HepG2 (cell line): ENCODE results near the gene ABCD1. TPM values are rescaled to one million over a fixed set of nuclear protein-coding genes. Genes with fewer than 3 reads are reported as not detected.

ENCODE experiments used
- AKAP8 ChIP-seq: sonication (generic); formaldehyde crosslinking; IDR thresholded peaks from 2 replicates; pipeline ENCODE4 v1.5.1; 2020; ENCODE audit warnings: mild to moderate bottlenecking, missing genetic modification reagents
- GFI1 ChIP-seq: sonication (generic); formaldehyde crosslinking; IDR thresholded peaks from 2 replicates; pipeline ENCODE4 v1.5.0; 2020; ENCODE audit warnings: missing genetic modification reagents, mild to moderate bottlenecking, borderline replicate concordance
- HNRNPUL1 ChIP-seq: fragments of 200-400 bp; formaldehyde crosslinking; IDR thresholded peaks from 2 replicates; pipeline ENCODE4 v1.6.1; 2017; ENCODE audit warnings: low read depth, mild to moderate bottlenecking, low read length, moderate library complexity
- HOXA5 ChIP-seq: sonication (generic); formaldehyde crosslinking; IDR thresholded peaks from 2 replicates; pipeline ENCODE4 v1.4.0; 2020; ENCODE audit warnings: missing genetic modification reagents
- MBD4 ChIP-seq: IDR thresholded peaks from 2 replicates; pipeline ENCODE4 v1.6.1; 2012; ENCODE audit warnings: low read length, inconsistent platforms, borderline replicate concordance
- NR1H2 ChIP-seq: sonication (generic); formaldehyde crosslinking; IDR thresholded peaks from 2 replicates; pipeline ENCODE4 v1.8.1; 2022; ENCODE audit warnings: low read depth, missing genetic modification reagents, borderline replicate concordance
- NR2F6 ChIP-seq, 2 experiments: IDR thresholded peaks; 2 replicates each; pipeline ENCODE4 v1.6.1; 2016; ENCODE audit warnings: antibody characterized with exemption in 1 of 2, mild to moderate bottlenecking in 1 of 2
- REPIN1 ChIP-seq: sonication (generic); formaldehyde crosslinking; IDR thresholded peaks from 2 replicates; pipeline ENCODE4 v1.8.0; 2022; ENCODE audit warnings: missing genetic modification reagents, low read depth, mild to moderate bottlenecking, borderline replicate concordance
- RORA ChIP-seq: sonication (generic); formaldehyde crosslinking; IDR thresholded peaks from 2 replicates; pipeline ENCODE4 v1.5.0; 2020; ENCODE audit warnings: mild to moderate bottlenecking, missing genetic modification reagents, moderate library complexity
- SAFB2 ChIP-seq: sonication (generic); formaldehyde crosslinking; IDR thresholded peaks from 2 replicates; pipeline ENCODE4 v1.5.1; 2020; ENCODE audit warnings: missing genetic modification reagents, low read depth, mild to moderate bottlenecking, borderline replicate concordance
- SALL2 ChIP-seq: sonication (generic); formaldehyde crosslinking; IDR thresholded peaks from 2 replicates; pipeline ENCODE4 v1.8.1; 2023; ENCODE audit warnings: mild to moderate bottlenecking, missing genetic modification reagents, inconsistent platforms
- SIX4 ChIP-seq: sonication (generic); formaldehyde crosslinking; IDR thresholded peaks from 2 replicates; pipeline ENCODE4 v1.4.0; 2020; ENCODE audit warnings: missing genetic modification reagents
- SMARCC2 ChIP-seq: fragments of 450-650 bp; IDR thresholded peaks from 2 replicates; pipeline ENCODE4 v1.6.1; 2017; ENCODE audit warnings: antibody characterized with exemption, mild to moderate bottlenecking
- TBX3 ChIP-seq: fragments of 450-650 bp; IDR thresholded peaks from 2 replicates; pipeline ENCODE4 v1.6.1; 2017; ENCODE audit warnings: antibody characterized with exemption, mild to moderate bottlenecking, inconsistent platforms, borderline replicate concordance
- ZMAT3 ChIP-seq: sonication (generic); formaldehyde crosslinking; conservative IDR thresholded peaks from 2 replicates; pipeline ENCODE4 v1.7.0; 2021; ENCODE audit warnings: missing genetic modification reagents
- ZNF260 ChIP-seq: sonication (generic); formaldehyde crosslinking; IDR thresholded peaks from 2 replicates; pipeline ENCODE4 v1.4.0; 2020; ENCODE audit warnings: missing genetic modification reagents, low read depth, mild to moderate bottlenecking, borderline replicate concordance
- ZNF431 ChIP-seq: sonication (generic); formaldehyde crosslinking; IDR thresholded peaks from 2 replicates; pipeline ENCODE4 v1.9.0; 2022; ENCODE audit warnings: missing genetic modification reagents, low read depth, mild to moderate bottlenecking, borderline replicate concordance
- ZNF891 ChIP-seq: sonication (generic); formaldehyde crosslinking; IDR thresholded peaks from 2 replicates; pipeline ENCODE4 v1.5.0; 2020; ENCODE audit warnings: mild to moderate bottlenecking, missing genetic modification reagents
- polyA plus RNA-seq, 8 experiments: library from polyadenylated mRNA; depleted of rRNA in 3 of 8; stranded (reverse) in 7 of 8; unstranded in 1 of 8; fragments of >200 nt; fragmentation: Illumina TruSeq in 4 of 8; extraction: Trizol in 4 of 8; gene quantifications; 2 replicates each; pipeline versions ENCODE4 v1.2.1 to v1.2.3, GENCODE V29; 2011 to 2016; ENCODE audit warnings: low read depth in 4 of 8, missing spikeins in 1 of 8, mixed read lengths in 1 of 8; ENCODE audit not compliant: insufficient read depth in 1 of 8
- total RNA-seq, 5 experiments: library from RNA; depleted of rRNA; stranded (reverse); fragments of >200 nt; fragmentation: Illumina TruSeq; extraction: Trizol; gene quantifications; 2 replicates each; pipeline ENCODE4 v1.2.3, GENCODE V29; 2016; ENCODE audit warnings: low read depth in 1 of 5
- TF ChIP-seq, protein P1 (sequence below): sonication (generic); formaldehyde crosslinking; IDR thresholded peaks from 2 replicates; pipeline ENCODE4 v1.8.1; 2022; ENCODE audit warnings: low read depth, mild to moderate bottlenecking, missing genetic modification reagents
- TF ChIP-seq, protein P2 (sequence below): sonication (generic); formaldehyde crosslinking; IDR thresholded peaks from 2 replicates; pipeline ENCODE4 v1.4.0; 2020; ENCODE audit warnings: missing genetic modification reagents
- TF ChIP-seq, protein P3 (sequence below): sonication (generic); formaldehyde crosslinking; IDR thresholded peaks from 2 replicates; pipeline ENCODE4 v1.5.0; 2020; ENCODE audit warnings: missing genetic modification reagents, mild to moderate bottlenecking, borderline replicate concordance

The ABCD1 gene
- total and polyA plus RNA-seq, 2 of the 13 experiments (the other 11 are each of a cell fraction or from before 2014, with no cell fraction given), result 11.4 to 15.9 TPM

DNA sequence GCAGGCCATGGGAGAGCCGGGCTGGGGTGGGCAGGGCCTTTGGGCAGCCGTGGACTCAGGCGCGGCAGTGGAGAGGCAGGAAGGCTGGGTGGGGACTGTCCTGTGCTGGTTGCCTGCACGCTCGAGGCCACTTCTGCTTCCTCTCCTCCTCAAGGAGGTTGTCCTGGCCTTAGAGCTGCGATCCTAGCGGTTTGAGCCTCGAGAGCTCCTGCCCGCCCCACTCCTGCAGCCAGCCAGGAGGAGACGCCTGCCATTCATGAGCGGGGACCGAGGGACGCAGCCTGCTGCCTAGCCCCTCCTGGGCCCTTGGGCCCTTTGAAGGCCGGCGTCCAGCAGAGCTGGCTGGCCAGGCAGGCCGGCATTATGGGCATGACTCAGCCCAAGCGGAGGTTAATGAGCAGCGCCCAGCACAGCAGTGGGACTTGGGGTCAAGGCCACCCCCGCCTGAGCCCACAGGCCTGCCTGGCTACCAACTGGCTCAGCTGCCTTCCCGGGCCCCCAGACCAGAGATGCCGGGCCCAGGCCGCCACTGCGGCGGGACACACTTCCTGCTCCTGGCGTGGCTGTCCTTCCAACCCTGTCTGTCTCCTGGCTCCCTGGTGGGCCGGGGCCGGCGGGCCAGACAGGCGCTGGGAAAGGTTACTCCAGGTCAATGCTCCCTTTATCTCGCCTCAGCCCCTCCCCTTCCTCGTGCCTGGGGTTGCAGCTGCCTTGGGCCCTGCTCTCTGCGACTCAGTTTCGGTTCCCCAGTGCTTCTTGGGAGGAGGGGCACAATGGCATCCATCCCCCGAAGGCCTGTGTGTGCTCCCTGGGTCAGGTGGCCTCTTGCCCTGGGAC, 1.8 kb downstream of the ABCD1 start (continued):
- TF ChIP-seq, protein P1, sequence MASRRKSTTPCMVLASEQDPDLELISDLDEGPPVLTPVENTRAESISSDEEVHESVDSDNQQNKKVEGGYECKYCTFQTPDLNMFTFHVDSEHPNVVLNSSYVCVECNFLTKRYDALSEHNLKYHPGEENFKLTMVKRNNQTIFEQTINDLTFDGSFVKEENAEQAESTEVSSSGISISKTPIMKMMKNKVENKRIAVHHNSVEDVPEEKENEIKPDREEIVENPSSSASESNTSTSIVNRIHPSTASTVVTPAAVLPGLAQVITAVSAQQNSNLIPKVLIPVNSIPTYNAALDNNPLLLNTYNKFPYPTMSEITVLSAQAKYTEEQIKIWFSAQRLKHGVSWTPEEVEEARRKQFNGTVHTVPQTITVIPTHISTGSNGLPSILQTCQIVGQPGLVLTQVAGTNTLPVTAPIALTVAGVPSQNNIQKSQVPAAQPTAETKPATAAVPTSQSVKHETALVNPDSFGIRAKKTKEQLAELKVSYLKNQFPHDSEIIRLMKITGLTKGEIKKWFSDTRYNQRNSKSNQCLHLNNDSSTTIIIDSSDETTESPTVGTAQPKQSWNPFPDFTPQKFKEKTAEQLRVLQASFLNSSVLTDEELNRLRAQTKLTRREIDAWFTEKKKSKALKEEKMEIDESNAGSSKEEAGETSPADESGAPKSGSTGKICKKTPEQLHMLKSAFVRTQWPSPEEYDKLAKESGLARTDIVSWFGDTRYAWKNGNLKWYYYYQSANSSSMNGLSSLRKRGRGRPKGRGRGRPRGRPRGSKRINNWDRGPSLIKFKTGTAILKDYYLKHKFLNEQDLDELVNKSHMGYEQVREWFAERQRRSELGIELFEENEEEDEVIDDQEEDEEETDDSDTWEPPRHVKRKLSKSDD (CRISPR knock-in tag), result no peak
- TF ChIP-seq TBX3 (no peak), ZMAT3 (CRISPR knock-in tag) (no peak), SIX4 (CRISPR knock-in tag) (no peak), NR2F6 (IDR thresholded peaks at IDR 0.05) (peak; percentile 72), NR2F6 (CRISPR knock-in tag; IDR thresholded peaks at IDR 0.05) (peak; percentile 91), SALL2 (no peak), SMARCC2 (no peak), ZNF891 (CRISPR knock-in tag) (no peak), SAFB2 (CRISPR knock-in tag) (no peak), RORA (CRISPR knock-in tag) (no peak), AKAP8 (CRISPR knock-in tag) (peak; percentile 82; the same call in 1 of the 2 replicates), ZNF431 (no peak), HNRNPUL1 (no peak), MBD4 (no peak), HOXA5 (no peak), GFI1 (CRISPR knock-in tag) (no peak; the same call in 1 of the 2 replicates), REPIN1 (CRISPR knock-in tag) (0 out of 2 replicates have a peak, but pooled peaks have one; percentile 44), ZNF260 (CRISPR knock-in tag) (no peak), NR1H2 (peak; percentile 98)
- TF ChIP-seq, protein P2, sequence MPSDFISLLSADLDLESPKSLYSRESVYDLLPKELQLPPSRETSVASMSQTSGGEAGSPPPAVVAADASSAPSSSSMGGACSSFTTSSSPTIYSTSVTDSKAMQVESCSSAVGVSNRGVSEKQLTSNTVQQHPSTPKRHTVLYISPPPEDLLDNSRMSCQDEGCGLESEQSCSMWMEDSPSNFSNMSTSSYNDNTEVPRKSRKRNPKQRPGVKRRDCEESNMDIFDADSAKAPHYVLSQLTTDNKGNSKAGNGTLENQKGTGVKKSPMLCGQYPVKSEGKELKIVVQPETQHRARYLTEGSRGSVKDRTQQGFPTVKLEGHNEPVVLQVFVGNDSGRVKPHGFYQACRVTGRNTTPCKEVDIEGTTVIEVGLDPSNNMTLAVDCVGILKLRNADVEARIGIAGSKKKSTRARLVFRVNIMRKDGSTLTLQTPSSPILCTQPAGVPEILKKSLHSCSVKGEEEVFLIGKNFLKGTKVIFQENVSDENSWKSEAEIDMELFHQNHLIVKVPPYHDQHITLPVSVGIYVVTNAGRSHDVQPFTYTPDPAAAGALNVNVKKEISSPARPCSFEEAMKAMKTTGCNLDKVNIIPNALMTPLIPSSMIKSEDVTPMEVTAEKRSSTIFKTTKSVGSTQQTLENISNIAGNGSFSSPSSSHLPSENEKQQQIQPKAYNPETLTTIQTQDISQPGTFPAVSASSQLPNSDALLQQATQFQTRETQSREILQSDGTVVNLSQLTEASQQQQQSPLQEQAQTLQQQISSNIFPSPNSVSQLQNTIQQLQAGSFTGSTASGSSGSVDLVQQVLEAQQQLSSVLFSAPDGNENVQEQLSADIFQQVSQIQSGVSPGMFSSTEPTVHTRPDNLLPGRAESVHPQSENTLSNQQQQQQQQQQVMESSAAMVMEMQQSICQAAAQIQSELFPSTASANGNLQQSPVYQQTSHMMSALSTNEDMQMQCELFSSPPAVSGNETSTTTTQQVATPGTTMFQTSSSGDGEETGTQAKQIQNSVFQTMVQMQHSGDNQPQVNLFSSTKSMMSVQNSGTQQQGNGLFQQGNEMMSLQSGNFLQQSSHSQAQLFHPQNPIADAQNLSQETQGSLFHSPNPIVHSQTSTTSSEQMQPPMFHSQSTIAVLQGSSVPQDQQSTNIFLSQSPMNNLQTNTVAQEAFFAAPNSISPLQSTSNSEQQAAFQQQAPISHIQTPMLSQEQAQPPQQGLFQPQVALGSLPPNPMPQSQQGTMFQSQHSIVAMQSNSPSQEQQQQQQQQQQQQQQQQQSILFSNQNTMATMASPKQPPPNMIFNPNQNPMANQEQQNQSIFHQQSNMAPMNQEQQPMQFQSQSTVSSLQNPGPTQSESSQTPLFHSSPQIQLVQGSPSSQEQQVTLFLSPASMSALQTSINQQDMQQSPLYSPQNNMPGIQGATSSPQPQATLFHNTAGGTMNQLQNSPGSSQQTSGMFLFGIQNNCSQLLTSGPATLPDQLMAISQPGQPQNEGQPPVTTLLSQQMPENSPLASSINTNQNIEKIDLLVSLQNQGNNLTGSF (CRISPR knock-in tag), result no peak
- TF ChIP-seq, protein P3, sequence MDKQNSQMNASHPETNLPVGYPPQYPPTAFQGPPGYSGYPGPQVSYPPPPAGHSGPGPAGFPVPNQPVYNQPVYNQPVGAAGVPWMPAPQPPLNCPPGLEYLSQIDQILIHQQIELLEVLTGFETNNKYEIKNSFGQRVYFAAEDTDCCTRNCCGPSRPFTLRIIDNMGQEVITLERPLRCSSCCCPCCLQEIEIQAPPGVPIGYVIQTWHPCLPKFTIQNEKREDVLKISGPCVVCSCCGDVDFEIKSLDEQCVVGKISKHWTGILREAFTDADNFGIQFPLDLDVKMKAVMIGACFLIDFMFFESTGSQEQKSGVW, result no peak
